ENCODE data around the gene SRSF11.

The SRSF11 gene

GRCh38 chr1:70247768-70248167 lies 26.6 kb downstream of the SRSF11 start:
- TF ChIP-seq CTCF (conservative IDR thresholded peaks at IDR 0.05; ENCODE audit: low read depth, low read length): no peak
- H3K4me3 ChIP-seq (ENCODE audit: low read length): no peak overlapping the region
- no peak for DNase-seq (ENCODE audit: low read depth)

GRCh38 chr1:70248729-70249128 lies 27.5 kb downstream of the SRSF11 start:
- no peak for DNase-seq (ENCODE audit: low read depth)
- no peak for TF ChIP-seq CTCF (conservative IDR thresholded peaks at IDR 0.05; ENCODE audit: low read depth, low read length)
- H3K4me3 ChIP-seq (ENCODE audit: low read length): no peak overlapping the region

GRCh38 chr1:70256664-70257063 lies 35.5 kb downstream of the SRSF11 start:
- DNase-seq (ENCODE audit: low read depth): no peak
- TF ChIP-seq CTCF (conservative IDR thresholded peaks at IDR 0.05; ENCODE audit: low read depth, low read length): no peak
- no peak overlapping the region for H3K4me3 ChIP-seq (ENCODE audit: low read length)

- TF ChIP-seq CTCF (conservative IDR thresholded peaks at IDR 0.05; ENCODE audit: low read depth, low read length): no peak
- no peak overlapping the region for H3K4me3 ChIP-seq (ENCODE audit: low read length)
- no peak for DNase-seq (ENCODE audit: low read depth)
These were observed 43.7 kb downstream of the SRSF11 start for GRCh38 chr1:70264839-70265238.

GRCh38 chr1:70265946-70266345 lies 44.8 kb downstream of the SRSF11 start:
- TF ChIP-seq CTCF (conservative IDR thresholded peaks at IDR 0.05; ENCODE audit: low read depth, low read length): no peak
- H3K4me3 ChIP-seq (ENCODE audit: low read length): no peak overlapping the region
- no peak for DNase-seq (ENCODE audit: low read depth)

GRCh38 chr1:70277875-70278274 lies 56.7 kb downstream of the SRSF11 start:
- H3K4me3 ChIP-seq (ENCODE audit: low read length): no peak overlapping the region
- no peak for DNase-seq (ENCODE audit: low read depth)
- TF ChIP-seq CTCF (conservative IDR thresholded peaks at IDR 0.05; ENCODE audit: low read depth, low read length): no peak

GRCh38 chr1:70278710-70279109 lies 57.5 kb downstream of the SRSF11 start:
- H3K4me3 ChIP-seq (ENCODE audit: low read length): no peak overlapping the region
- DNase-seq (ENCODE audit: low read depth): no peak
- no peak for TF ChIP-seq CTCF (conservative IDR thresholded peaks at IDR 0.05; ENCODE audit: low read depth, low read length)

Data from retinal pigment epithelial cell (primary cell).